ENCODE measurements around the gene CNNM2.
A peak's percentile ranks its signal among the peaks of the same experiment; 100 is the strongest.

CNNM2 gene

DNA sequence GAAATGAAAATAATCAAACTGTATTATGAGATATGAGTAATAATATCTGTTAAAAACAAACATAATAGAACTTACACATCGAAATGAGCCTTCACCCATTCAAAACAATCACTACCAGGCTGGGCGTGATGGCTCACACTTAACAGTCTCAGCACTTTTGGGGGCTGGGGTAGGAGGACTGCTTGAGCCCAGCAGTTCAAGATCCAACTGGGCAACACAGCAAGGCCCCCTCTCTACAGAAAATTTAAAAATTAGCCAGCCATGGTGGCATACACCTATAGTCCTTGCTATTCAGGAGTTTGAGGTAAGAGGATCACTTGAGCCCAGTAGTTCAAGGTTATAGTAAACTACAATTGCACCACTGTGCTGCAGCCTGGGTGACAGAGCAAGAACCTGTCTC, 199.2 kb downstream of the CNNM2 start:
- peaks cover 22% of the 10 kb centered on the region for H3K4me1 Mint-ChIP-seq
- no peaks in the 10 kb centered on the region for H3K9me3 Mint-ChIP-seq
- H3K36me3 Mint-ChIP-seq (ENCODE audit: low read depth), result no peaks in the 10 kb centered on the region
- no peak for TF ChIP-seq CTCF (IDR thresholded peaks at IDR 0.05; ENCODE audit: unreplicated experiment in 3 of 3)
- H3K27ac Mint-ChIP-seq, result no peak overlapping the region
- H3K4me3 Mint-ChIP-seq, result no peak overlapping the region
- no peaks in the 10 kb centered on the region for H3K27me3 Mint-ChIP-seq (ENCODE audit: low read depth)

GRCh38 chr10:103120546-103120945, 202.5 kb downstream of the CNNM2 start:
- H3K4me1 Mint-ChIP-seq, result peaks cover 37% of the 10 kb centered on the region
- H3K27me3 Mint-ChIP-seq (ENCODE audit: low read depth), result no peaks in the 10 kb centered on the region
- H3K36me3 Mint-ChIP-seq (ENCODE audit: low read depth), result peaks cover 5% of the 10 kb centered on the region
- no peak overlapping the region for H3K4me3 Mint-ChIP-seq
- H3K9me3 Mint-ChIP-seq, result no peaks in the 10 kb centered on the region
- no peak overlapping the region for H3K27ac Mint-ChIP-seq
- no peak for TF ChIP-seq CTCF (IDR thresholded peaks at IDR 0.05; ENCODE audit: unreplicated experiment in 3 of 3)

- Mint-ChIP-seq H3K4me1 (peaks cover 42% of the 10 kb centered on the region), H3K27me3 (ENCODE audit: low read depth) (no peaks in the 10 kb centered on the region), H3K4me3 (no peak overlapping the region), H3K27ac (peak overlapping the region in 2 of 3 experiments; percentile 15 to 18), H3K36me3 (ENCODE audit: low read depth) (peaks cover 11% of the 10 kb centered on the region), H3K9me3 (no peaks in the 10 kb centered on the region)
- no peak for TF ChIP-seq CTCF (IDR thresholded peaks at IDR 0.05; ENCODE audit: unreplicated experiment in 3 of 3)
These were observed 203.1 kb downstream of the CNNM2 start for GRCh38 chr10:103120977-103121735.

GRCh38 chr10:103123282-103124024, 205.4 kb downstream of the CNNM2 start:
- no peaks in the 10 kb centered on the region for H3K27me3 Mint-ChIP-seq (ENCODE audit: low read depth)
- H3K36me3 Mint-ChIP-seq (ENCODE audit: low read depth), result peaks cover 29% of the 10 kb centered on the region
- peaks cover 43% of the 10 kb centered on the region for H3K4me1 Mint-ChIP-seq
- TF ChIP-seq CTCF (IDR thresholded peaks at IDR 0.05; ENCODE audit: unreplicated experiment in 3 of 3), result no peak
- H3K27ac Mint-ChIP-seq, result no peak overlapping the region
- no peak overlapping the region for H3K4me3 Mint-ChIP-seq
- no peaks in the 10 kb centered on the region for H3K9me3 Mint-ChIP-seq

GRCh38 chr10:103124420-103125096, 206.5 kb downstream of the CNNM2 start:
- no peaks in the 10 kb centered on the region for H3K27me3 Mint-ChIP-seq (ENCODE audit: low read depth)
- H3K27ac Mint-ChIP-seq, result no peak overlapping the region
- H3K9me3 Mint-ChIP-seq, result no peaks in the 10 kb centered on the region
- peaks cover 43% of the 10 kb centered on the region for H3K4me1 Mint-ChIP-seq
- no peak for TF ChIP-seq CTCF (IDR thresholded peaks at IDR 0.05; ENCODE audit: unreplicated experiment in 3 of 3)
- H3K36me3 Mint-ChIP-seq (ENCODE audit: low read depth), result peaks cover 29% of the 10 kb centered on the region
- H3K4me3 Mint-ChIP-seq, result no peak overlapping the region

Measured in nephron (organoid).